ENCODE data around the gene SERPINB13.

Gene SERPINB13

GRCh38 chr18:63646936-63647335 is 59.8 kb downstream of the SERPINB13 start:
- in situ Hi-C loops (cut with MboI; ENCODE audit: low sequenced_read_pairs) = no loop called here

GRCh38 chr18:63648241-63648640 is 61.1 kb downstream of the SERPINB13 start:
- in situ Hi-C loops (cut with MboI; ENCODE audit: low sequenced_read_pairs) = no loop called here
